Brain microvascular endothelial cell (primary cell): ENCODE results near the gene SRGAP3.

Experiments
- DNase-seq: peaks from one replicate; pipeline ENCODE4 v3.0.0-alpha.2; 2020
- H3K27ac ChIP-seq: fragments of 250-450 bp; sonication (Bioruptor Pico); 2 replicates; pipeline ENCODE4 v1.5.1; 2020; ENCODE audit warnings: mild to moderate bottlenecking, moderate library complexity
- H3K27me3 ChIP-seq: fragments of 250-450 bp; sonication (Bioruptor Pico); replicated peaks from 2 replicates; pipeline ENCODE4 v1.5.1; 2020; ENCODE audit warnings: mild to moderate bottlenecking
- H3K36me3 ChIP-seq: fragments of 250-450 bp; sonication (Bioruptor Pico); replicated peaks from 2 replicates; pipeline ENCODE4 v1.5.1; 2020; ENCODE audit warnings: mild to moderate bottlenecking
- H3K4me3 ChIP-seq: 2 replicates; pipeline ENCODE4 v1.5.1; 2011; ENCODE audit warnings: low read depth, mild to moderate bottlenecking, control low read depth, low read length, moderate library complexity
- CTCF ChIP-seq: IDR thresholded peaks from 2 replicates; pipeline ENCODE4 v1.5.1; 2011; ENCODE audit warnings: low read depth, mild to moderate bottlenecking, moderate library complexity, low read length, control low read depth, inconsistent platforms; ENCODE audit errors: missing control alignments
- in situ Hi-C: cut with HindIII; loops from 2 replicates; pipeline ENCODE4 v1.10.0; 2017; ENCODE audit warnings: low sequenced_read_pairs, low pct_ligation_motif_present

SRGAP3 gene

GRCh38 chr3:9196020-9196419 lies 53.4 kb downstream of the SRGAP3 start:
- no peak overlapping the region for H3K4me3 ChIP-seq
- DNase-seq, result no peak
- H3K36me3 ChIP-seq, result no peaks in the 10 kb centered on the region
- in situ Hi-C loops, result no loop called here
- H3K27me3 ChIP-seq, result no peaks in the 10 kb centered on the region
- H3K27ac ChIP-seq, result no peak overlapping the region
- TF ChIP-seq CTCF, result no peak

DNA sequence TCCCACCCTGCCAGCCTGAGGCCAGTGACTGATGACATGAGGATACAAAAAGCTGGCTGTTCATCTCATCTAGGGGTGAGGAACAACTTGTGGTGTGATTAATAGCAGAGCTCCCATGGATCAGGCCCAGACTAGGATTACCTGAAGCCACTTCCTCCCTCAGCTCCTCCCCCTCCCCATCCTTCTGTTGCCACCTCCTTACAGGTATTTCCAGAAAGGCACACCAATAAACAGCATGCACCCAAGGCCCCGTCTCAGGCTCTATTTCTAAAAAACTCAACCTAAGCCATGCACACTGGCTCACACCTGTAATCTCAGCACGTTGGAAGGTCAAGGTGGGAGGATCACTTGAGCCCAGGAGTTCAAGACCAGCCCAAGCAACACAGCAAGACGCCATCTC lies 54.1 kb downstream of the SRGAP3 start:
- H3K36me3 ChIP-seq, result no peaks in the 10 kb centered on the region
- DNase-seq, result no peak
- no peak overlapping the region for H3K27ac ChIP-seq
- no peak for TF ChIP-seq CTCF
- no peaks in the 10 kb centered on the region for H3K27me3 ChIP-seq
- H3K4me3 ChIP-seq, result no peak overlapping the region
- in situ Hi-C loops, result no loop called here

- no peaks in the 10 kb centered on the region for H3K27me3 ChIP-seq
- DNase-seq, result no peak
- TF ChIP-seq CTCF, result no peak
- no peak overlapping the region for H3K27ac ChIP-seq
- in situ Hi-C loops, result no loop called here
- H3K4me3 ChIP-seq, result no peak overlapping the region
- no peaks in the 10 kb centered on the region for H3K36me3 ChIP-seq
Observed at GRCh38 chr3:9194509-9195184, 54.8 kb downstream of the SRGAP3 start.

- Histone ChIP-seq H3K36me3 (no peaks in the 10 kb centered on the region), H3K4me3 (no peak overlapping the region), H3K27me3 (no peaks in the 10 kb centered on the region), H3K27ac (no peak overlapping the region)
- no peak for TF ChIP-seq CTCF
- DNase-seq, result no peak
- in situ Hi-C loops, result no loop called here
Observed at GRCh38 chr3:9193633-9194195, 55.7 kb downstream of the SRGAP3 start.

DNA sequence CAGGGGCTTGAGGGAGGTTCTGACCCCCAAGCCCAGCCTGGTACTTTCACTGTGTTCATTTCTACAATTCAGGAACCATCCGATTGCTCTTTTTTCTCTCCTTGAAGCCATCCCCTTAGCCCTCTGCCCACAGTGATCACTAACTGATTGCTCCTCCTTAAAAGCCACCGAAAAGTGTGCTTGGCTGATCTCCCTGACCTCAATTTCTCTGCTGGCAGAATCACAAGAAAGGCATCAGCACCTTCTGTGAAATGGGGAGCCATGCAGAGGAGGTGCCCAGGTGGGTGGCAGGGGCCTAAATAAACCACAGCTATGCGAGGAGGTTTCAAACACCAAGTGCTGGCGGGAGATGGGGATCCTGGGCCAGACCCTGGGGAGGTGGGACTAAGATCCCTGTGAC lies 56.2 kb downstream of the SRGAP3 start:
- no peaks in the 10 kb centered on the region for H3K27me3 ChIP-seq
- in situ Hi-C loops, result no loop called here
- DNase-seq, result no peak

More for the DNA sequence above, 56.2 kb downstream of the SRGAP3 start:
- H3K4me3 ChIP-seq, result no peak overlapping the region
- no peaks in the 10 kb centered on the region for H3K36me3 ChIP-seq
- H3K27ac ChIP-seq, result no peak overlapping the region
- TF ChIP-seq CTCF, result no peak
